Myometrial cell (primary cell): Measurements from ENCODE around the gene ZSCAN30. TPM values are rescaled to one million over a fixed set of nuclear protein-coding genes. Genes with fewer than 3 reads are reported as not detected.

Source experiments
- total RNA-seq: library from RNA; depleted of rRNA; stranded (reverse); fragments of >200 nt; gene quantifications from 2 replicates; pipeline ENCODE4 v1.2.3, GENCODE V29; 2015

The ZSCAN30 gene
- total RNA-seq, result 7.5 and 13.1 TPM in 2 replicates

DNA sequence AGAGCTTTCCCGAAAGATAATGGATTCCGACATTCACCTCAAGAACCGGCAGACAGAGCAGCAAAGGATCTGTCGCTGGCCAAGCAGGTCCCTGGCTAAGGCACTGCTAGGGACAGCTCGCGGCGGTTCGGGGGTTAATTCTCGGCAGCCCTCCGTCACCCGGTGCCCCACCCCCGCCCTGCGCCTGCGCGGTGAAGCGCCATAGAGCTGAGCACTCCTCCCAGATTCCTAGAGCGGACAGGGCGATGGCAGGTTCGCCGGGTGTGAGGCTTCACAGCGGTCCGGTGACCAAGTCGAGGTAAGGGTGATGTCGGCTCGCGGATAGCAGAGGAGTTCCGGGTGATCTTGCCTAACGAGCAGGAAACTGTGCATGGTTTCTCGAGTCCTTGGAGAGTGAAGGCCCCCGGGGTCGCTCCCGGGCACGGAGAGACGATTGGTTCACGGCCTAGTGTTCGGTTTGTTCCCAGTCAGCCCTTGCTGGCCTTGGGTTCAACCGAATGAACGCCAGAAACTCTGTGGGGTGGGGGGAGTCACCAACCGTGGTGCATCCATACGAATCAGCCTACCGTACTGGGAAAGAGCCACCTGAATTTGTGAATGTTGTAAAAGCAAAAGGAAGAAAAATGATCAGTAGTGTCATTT, at the start of gene ZSCAN30:
TSS of gene ZSCAN30 (minus strand) at position 136 of the 642 bp plus-strand sequence. CDS start 25,877 bp downstream, outside the sequence.

DNA sequence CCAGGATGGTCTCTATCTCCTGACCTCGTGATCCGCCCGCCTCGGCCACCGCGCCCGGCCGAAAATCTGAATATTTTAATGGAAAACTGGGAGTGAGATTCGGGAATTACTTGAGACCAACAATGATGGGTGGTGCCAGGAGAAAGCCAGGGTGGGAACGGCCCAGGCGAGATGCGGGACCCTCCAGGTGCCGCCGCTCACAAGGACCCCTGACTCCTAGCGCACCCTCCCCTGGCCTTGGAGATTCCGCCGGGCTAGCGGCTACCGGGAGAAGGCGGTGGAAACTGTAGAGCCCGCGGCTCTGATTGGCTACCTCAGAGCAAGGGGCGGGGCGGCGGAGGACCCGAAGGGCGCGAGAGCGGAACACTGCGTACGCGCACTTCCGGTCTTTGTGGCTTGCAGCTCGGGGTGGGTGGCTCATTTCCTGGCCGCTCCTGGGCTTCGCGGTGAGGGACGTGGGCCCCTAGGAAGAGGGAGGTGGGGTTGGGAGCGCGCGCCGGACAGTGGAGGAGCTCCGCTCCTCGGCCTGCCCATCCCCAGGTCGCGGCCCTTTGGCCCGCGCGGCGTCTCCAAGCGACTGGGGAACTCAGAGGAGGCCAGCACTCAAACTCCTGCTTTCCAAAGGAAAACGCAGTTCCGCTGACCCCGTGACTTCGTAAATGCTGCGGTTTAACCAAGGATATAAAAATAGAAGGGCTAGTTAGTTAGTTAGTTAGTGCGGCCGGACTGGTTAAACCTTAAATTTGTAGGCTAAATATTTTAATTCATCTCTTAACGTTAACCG, 49.2 kb downstream of the ZSCAN30 start, which contains the start of gene ZNF397:
TSS of gene ZNF397 (plus strand) at position 371 of the 784 bp plus-strand sequence. CDS start 1,437 bp downstream, outside the sequence.

Other genes starting within 250 kb of the ZSCAN30 start
- 21.9 and 23.4 TPM in 2 replicates for gene MAPRE2, start 248.8 kb downstream of the ZSCAN30 start, total RNA-seq
- 7.2 and 8.9 TPM in 2 replicates for gene ZNF397, start 49.2 kb downstream of the ZSCAN30 start, total RNA-seq
- 16.1 and 21.4 TPM in 2 replicates for gene ZNF24, start 54.2 kb upstream of the ZSCAN30 start, total RNA-seq
- gene ZNF396, start 87.1 kb upstream of the ZSCAN30 start, total RNA-seq, result 0.89 TPM in 1 of 2 replicates, not detected in the other
- gene INO80C, start 207.7 kb upstream of the ZSCAN30 start, total RNA-seq, result 7.2 and 12.4 TPM in 2 replicates